Activated CD4-positive, alpha-beta T cell treated with anti-CD3 and anti-CD28 coated beads, Interleukin-2, amount 10 ng/mL, durations not matched to agents 7 days and 5 days (primary cell): ENCODE results near the gene LHFPL2. TPM values are rescaled to one million over a fixed set of nuclear protein-coding genes. Genes with fewer than 3 reads are reported as not detected.

Experiments
- CTCF ChIA-PET: fragments of 350-600 bp; sonication (Branson Sonifier 250); formaldehyde crosslinking; loops from one replicate; lab custom pipeline; 2021; ENCODE audit warnings: antibody characterized with exemption; lab: Charles Lee
- POLR2A ChIA-PET: fragments of 350-600 bp; sonication (Branson Sonifier 250); formaldehyde crosslinking; loops from one replicate; lab custom pipeline; 2021; ENCODE audit warnings: antibody characterized with exemption; lab: Charles Lee
- DNase-seq: peaks from one replicate; pipeline ENCODE4 v3.0.0-alpha.2; 2020
- H3K27ac Mint-ChIP-seq: one replicate; pipeline ENCODE4 v1.8.0; 2021; ENCODE audit warnings: mild to moderate bottlenecking, moderate library complexity, mixed read lengths
- H3K27me3 Mint-ChIP-seq: one replicate; pipeline ENCODE4 v1.8.0; 2021; ENCODE audit warnings: mixed read lengths
- H3K36me3 Mint-ChIP-seq: one replicate; pipeline ENCODE4 v1.8.0; 2021; ENCODE audit warnings: low read depth, mixed read lengths
- H3K4me1 Mint-ChIP-seq: one replicate; pipeline ENCODE4 v1.8.0; 2021; ENCODE audit warnings: mixed read lengths
- H3K4me3 Mint-ChIP-seq: one replicate; pipeline ENCODE4 v1.8.0; 2021; ENCODE audit warnings: mild to moderate bottlenecking, moderate library complexity, mixed read lengths
- H3K9me3 Mint-ChIP-seq: one replicate; pipeline ENCODE4 v1.8.0; 2021; ENCODE audit warnings: mixed read lengths
- total RNA-seq, 2 experiments: library from RNA; stranded (reverse); gene quantifications; one replicate each; pipeline ENCODE4 v1.2.3, GENCODE V29; 2021

The LHFPL2 gene
- total RNA-seq, 2 experiments from 2014 or later: 0.15 to 0.37 TPM

GRCh38 chr5:78504704-78505677 lies 143.6 kb downstream of the LHFPL2 start:
- Mint-ChIP-seq H3K27ac (no peak overlapping the region), H3K27me3 (peaks cover 51% of the 10 kb centered on the region), H3K9me3 (no peaks in the 10 kb centered on the region), H3K36me3 (no peaks in the 10 kb centered on the region), H3K4me1 (peaks cover 5% of the 10 kb centered on the region), H3K4me3 (no peak overlapping the region)
- ChIA-PET CTCF (interaction anchor here (0.8 to 1.3 kb wide), 3 partner anchors 14 to 18 kb away, joined by 3 to 4 read pairs (median 3); no protein-coding TSS in a partner anchor), POLR2A (no interaction called here)
- no peak for DNase-seq

GRCh38 chr5:78503958-78504653 lies 144.5 kb downstream of the LHFPL2 start:
- H3K9me3 Mint-ChIP-seq: no peaks in the 10 kb centered on the region
- H3K4me3 Mint-ChIP-seq: no peak overlapping the region
- CTCF ChIA-PET: interaction anchor here (0.8 kb wide), 1 partner anchor 15 kb away, joined by 3 read pairs; no protein-coding TSS in a partner anchor
- DNase-seq: no peak
- no peaks in the 10 kb centered on the region for H3K4me1 Mint-ChIP-seq
- no peak overlapping the region for H3K27ac Mint-ChIP-seq
- H3K36me3 Mint-ChIP-seq: no peaks in the 10 kb centered on the region
- POLR2A ChIA-PET: no interaction called here
- peaks cover 51% of the 10 kb centered on the region for H3K27me3 Mint-ChIP-seq

GRCh38 chr5:78501411-78502352 lies 146.9 kb downstream of the LHFPL2 start:
- Mint-ChIP-seq H3K4me3 (no peak overlapping the region), H3K4me1 (no peaks in the 10 kb centered on the region), H3K27me3 (peaks cover 40% of the 10 kb centered on the region), H3K27ac (no peak overlapping the region), H3K9me3 (no peaks in the 10 kb centered on the region), H3K36me3 (no peaks in the 10 kb centered on the region)
- ChIA-PET POLR2A (interaction anchor here (0.7 kb wide), 1 partner anchor 242 kb away, joined by 3 read pairs; no protein-coding TSS in a partner anchor), CTCF (interaction anchor here (0.6 kb wide), 1 partner anchor 431 kb away, joined by 4 read pairs; no protein-coding TSS in a partner anchor)
- DNase-seq: no peak

DNA sequence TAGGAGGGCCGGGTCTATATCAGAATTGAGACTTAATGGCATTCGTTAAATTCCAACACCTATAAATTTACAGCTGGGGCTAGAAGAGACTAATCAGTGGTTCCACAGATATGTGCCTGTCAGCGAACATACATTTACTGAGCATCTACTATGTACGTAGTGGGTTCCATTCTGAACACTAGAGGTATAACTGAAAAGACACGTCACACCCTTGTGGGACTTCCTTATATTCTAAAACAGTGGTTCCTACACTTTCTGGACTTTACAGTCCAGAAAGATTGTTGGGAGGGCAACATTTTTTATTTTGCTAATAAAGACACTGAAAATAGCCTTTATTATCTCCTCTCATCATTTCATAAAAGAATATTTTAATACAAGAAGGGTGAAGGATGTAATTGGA lies 147.7 kb downstream of the LHFPL2 start:
- Mint-ChIP-seq H3K4me1 (no peaks in the 10 kb centered on the region), H3K9me3 (no peaks in the 10 kb centered on the region), H3K27me3 (peaks cover 37% of the 10 kb centered on the region), H3K36me3 (no peaks in the 10 kb centered on the region), H3K4me3 (no peak overlapping the region), H3K27ac (no peak overlapping the region)
- ChIA-PET CTCF (no interaction called here), POLR2A (interaction anchor here (0.7 kb wide), 1 partner anchor 243 kb away, joined by 3 read pairs; no protein-coding TSS in a partner anchor)
- no peak for DNase-seq

GRCh38 chr5:78500028-78500427 lies 148.5 kb downstream of the LHFPL2 start:
- Mint-ChIP-seq H3K27me3 (peaks cover 37% of the 10 kb centered on the region), H3K27ac (no peak overlapping the region), H3K4me1 (no peaks in the 10 kb centered on the region), H3K36me3 (no peaks in the 10 kb centered on the region), H3K4me3 (no peak overlapping the region), H3K9me3 (no peaks in the 10 kb centered on the region)
- POLR2A ChIA-PET: no interaction called here
- DNase-seq: no peak
- CTCF ChIA-PET: no interaction called here

- no peaks in the 10 kb centered on the region for H3K36me3 Mint-ChIP-seq
- no peak for DNase-seq
- ChIA-PET POLR2A (no interaction called here), CTCF (no interaction called here)
- H3K4me3 Mint-ChIP-seq: no peak overlapping the region
- no peaks in the 10 kb centered on the region for H3K4me1 Mint-ChIP-seq
- no peak overlapping the region for H3K27ac Mint-ChIP-seq
- H3K9me3 Mint-ChIP-seq: no peaks in the 10 kb centered on the region
- H3K27me3 Mint-ChIP-seq: peaks cover 35% of the 10 kb centered on the region
Measured at GRCh38 chr5:78499485-78499884, 149.1 kb downstream of the LHFPL2 start.

GRCh38 chr5:78497573-78498533 lies 150.7 kb downstream of the LHFPL2 start:
- DNase-seq: no peak
- Mint-ChIP-seq H3K9me3 (no peaks in the 10 kb centered on the region), H3K27me3 (peaks cover 35% of the 10 kb centered on the region), H3K27ac (no peak overlapping the region), H3K4me3 (no peak overlapping the region), H3K4me1 (no peaks in the 10 kb centered on the region), H3K36me3 (no peaks in the 10 kb centered on the region)
- POLR2A ChIA-PET: no interaction called here
- CTCF ChIA-PET: no interaction called here

- POLR2A ChIA-PET: no interaction called here
- no peaks in the 10 kb centered on the region for H3K9me3 Mint-ChIP-seq
- no peak for DNase-seq
- no peaks in the 10 kb centered on the region for H3K4me1 Mint-ChIP-seq
- CTCF ChIA-PET: interaction anchor here (1.0 kb wide), 1 partner anchor 196 kb away, joined by 3 read pairs; no protein-coding TSS in a partner anchor
- H3K27me3 Mint-ChIP-seq: peaks cover 26% of the 10 kb centered on the region
- H3K36me3 Mint-ChIP-seq: no peaks in the 10 kb centered on the region
- no peak overlapping the region for H3K4me3 Mint-ChIP-seq
- H3K27ac Mint-ChIP-seq: no peak overlapping the region
Measured at GRCh38 chr5:78496373-78496772, 152.2 kb downstream of the LHFPL2 start.

GRCh38 chr5:78495800-78496199 lies 152.8 kb downstream of the LHFPL2 start:
- H3K36me3 Mint-ChIP-seq: no peaks in the 10 kb centered on the region
- CTCF ChIA-PET: interaction anchor here (1.0 kb wide), 1 partner anchor 195 kb away, joined by 3 read pairs; no protein-coding TSS in a partner anchor
- no peaks in the 10 kb centered on the region for H3K9me3 Mint-ChIP-seq
- peaks cover 23% of the 10 kb centered on the region for H3K27me3 Mint-ChIP-seq
- no peak for DNase-seq
- no peak overlapping the region for H3K27ac Mint-ChIP-seq
- POLR2A ChIA-PET: no interaction called here
- H3K4me1 Mint-ChIP-seq: no peaks in the 10 kb centered on the region
- no peak overlapping the region for H3K4me3 Mint-ChIP-seq

DNA sequence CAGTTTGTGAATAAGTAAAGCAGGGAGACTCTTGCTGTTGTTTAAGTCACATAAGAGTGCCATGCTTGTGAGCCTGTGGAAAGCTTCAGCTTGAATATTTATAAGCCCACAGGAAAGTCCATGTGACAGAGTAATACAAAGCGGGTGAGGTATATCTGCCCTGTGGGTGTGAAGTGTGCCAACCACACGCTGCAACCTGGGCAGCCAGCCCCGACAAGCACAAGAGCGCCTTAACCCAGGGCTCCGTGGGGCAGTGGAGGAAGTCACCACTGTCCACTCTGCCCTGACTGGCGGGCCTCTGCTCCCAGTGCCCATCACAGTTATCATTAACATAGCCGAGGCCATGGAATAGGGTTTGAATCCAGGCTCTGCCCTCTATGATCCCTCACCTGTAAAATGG lies 155.9 kb downstream of the LHFPL2 start:
- Mint-ChIP-seq H3K9me3 (no peaks in the 10 kb centered on the region), H3K36me3 (no peaks in the 10 kb centered on the region), H3K27ac (no peak overlapping the region), H3K27me3 (peaks cover 6% of the 10 kb centered on the region), H3K4me3 (no peak overlapping the region), H3K4me1 (no peaks in the 10 kb centered on the region)
- no peak for DNase-seq
- ChIA-PET POLR2A (no interaction called here), CTCF (no interaction called here)

DNA sequence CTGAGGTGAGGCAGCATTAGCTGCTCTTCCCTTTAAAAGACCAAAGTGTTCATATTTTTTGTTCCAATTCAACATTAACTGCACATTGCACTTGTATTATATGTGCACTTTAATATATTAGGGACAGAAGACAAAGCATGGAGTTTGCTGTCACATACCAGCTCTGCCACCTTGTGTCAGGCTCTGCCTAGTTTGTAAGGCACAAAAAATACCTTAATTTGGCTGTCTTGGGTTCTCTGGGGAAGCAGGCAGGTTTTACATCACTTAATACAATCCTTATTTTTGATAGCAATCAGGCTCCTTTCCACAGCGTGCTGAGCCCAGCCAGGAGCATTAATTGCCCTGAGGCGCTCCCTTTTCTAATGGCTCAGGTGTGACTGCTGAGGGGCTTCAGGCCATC lies 156.3 kb downstream of the LHFPL2 start:
- Mint-ChIP-seq H3K4me1 (no peaks in the 10 kb centered on the region), H3K4me3 (no peak overlapping the region), H3K27me3 (peaks cover 6% of the 10 kb centered on the region), H3K9me3 (no peaks in the 10 kb centered on the region), H3K27ac (no peak overlapping the region), H3K36me3 (no peaks in the 10 kb centered on the region)
- DNase-seq: no peak
- ChIA-PET POLR2A (no interaction called here), CTCF (no interaction called here)
